SKM-1 (cell line): Measurements from ENCODE around the gene PCDHA2.
"Not testable (repeated sequence)": the region's sequence is repeated elsewhere in the genome, so short reads cannot be mapped to it uniquely, and the experiment has no call there.

ENCODE experiments used
- DNase-seq: peaks from one replicate; lab custom pipeline; 2025; ENCODE audit not compliant: unreplicated experiment; lab: John Stamatoyannopoulos, UW

PCDHA2 gene

GRCh38 chr5:140808889-140809291 lies 14.2 kb downstream of the PCDHA2 start:
- no peak for DNase-seq

GRCh38 chr5:140821375-140822280 lies 27.0 kb downstream of the PCDHA2 start, which contains the start of gene PCDHA5:
TSS of gene PCDHA5 (plus strand) at chr5:140821613.
- no peak for DNase-seq

GRCh38 chr5:140822281-140822629 lies 27.6 kb downstream of the PCDHA2 start:
- DNase-seq = no peak

GRCh38 chr5:140822969-140823368 lies 28.3 kb downstream of the PCDHA2 start:
- not testable (repeated sequence) for DNase-seq

- DNase-seq = no peak
Measured at GRCh38 chr5:140823475-140823874, 28.8 kb downstream of the PCDHA2 start.

GRCh38 chr5:140827704-140828361 lies 33.2 kb downstream of the PCDHA2 start, which contains the start of gene PCDHA6:
TSS of gene PCDHA6 (plus strand) at chr5:140827960. CDS start at chr5:140828092, 132 bp downstream.
- DNase-seq = no peak

- no peak for DNase-seq
Measured at GRCh38 chr5:140828362-140828737, 33.7 kb downstream of the PCDHA2 start.

- DNase-seq = not testable (repeated sequence)
Measured at GRCh38 chr5:140829511-140830501, 35.2 kb downstream of the PCDHA2 start.

- no peak for DNase-seq
Measured at GRCh38 chr5:140833993-140834392, 39.3 kb downstream of the PCDHA2 start, which contains the start of gene PCDHA7. TSS of gene PCDHA7 (plus strand) at chr5:140834269. CDS start at chr5:140834384, 115 bp downstream.

- DNase-seq = not testable (repeated sequence)
Measured at GRCh38 chr5:140834439-140835008, 39.9 kb downstream of the PCDHA2 start.

GRCh38 chr5:140835622-140836510 lies 41.2 kb downstream of the PCDHA2 start:
- no peak for DNase-seq

- no peak for DNase-seq
Measured at GRCh38 chr5:140840978-140841962, 46.6 kb downstream of the PCDHA2 start, which contains the start of gene PCDHA8. TSS of gene PCDHA8 (plus strand) at chr5:140841187. CDS start at chr5:140841322, 135 bp downstream.

- no peak for DNase-seq
Measured at GRCh38 chr5:140842798-140843733, 48.4 kb downstream of the PCDHA2 start.
